Prostate gland (tissue), 2 donors: Measurements from ENCODE around the gene FARP1. TPM values are rescaled to one million over a fixed set of nuclear protein-coding genes. Genes with fewer than 3 reads are reported as not detected.

Experiments
- DNase-seq: peaks from one replicate; pipeline ENCODE4 v3.0.0-alpha.2; 2019; ENCODE audit warnings: low spot score
- H3K27ac ChIP-seq, 2 donors: fragments of 200-600 bp; sonication (generic); 2 replicates each; pipeline ENCODE4 v1.5.1; 2017 to 2019
- H3K27me3 ChIP-seq: fragments of 200-600 bp; sonication (generic); replicated peaks from 2 replicates; pipeline ENCODE4 v1.5.1; 2019; ENCODE audit not compliant: insufficient read depth
- H3K36me3 ChIP-seq, 2 donors: fragments of 200-600 bp; sonication (generic); 1 replicate in 1 of 2; 2 replicates in 1 of 2; pipeline versions ENCODE4 v1.5.1 to v1.8.1; 2017 to 2019
- H3K4me1 ChIP-seq: fragments of 200-600 bp; sonication (generic); replicated peaks from 2 replicates; pipeline ENCODE4 v1.5.1; 2019
- H3K4me3 ChIP-seq, 2 donors: fragments of 200-600 bp; sonication (generic); 2 replicates each; pipeline ENCODE4 v1.5.1; 2017 to 2019
- H3K9me3 ChIP-seq: fragments of 200-600 bp; sonication (generic); 2 replicates; pipeline ENCODE4 v1.5.1; 2017
- POLR2A ChIP-seq: fragments of 450-650 bp; IDR thresholded peaks from one replicate; pipeline ENCODE4 v1.6.1; 2016; ENCODE audit warnings: antibody characterized with exemption, mild to moderate bottlenecking
- POLR2AphosphoS5 ChIP-seq: sonication (generic); formaldehyde crosslinking; IDR thresholded peaks from one replicate; pipeline ENCODE4 v1.6.1; 2017; ENCODE audit warnings: antibody characterized with exemption
- WGBS: methylation state at CpG from one replicate; pipeline ENCODE4 v1.1.5; 2018; 5-methylcytosine and 5-hydroxymethylcytosine counted together
- intact Hi-C: fragments of 100-400 bp; cut with DNase I; formaldehyde crosslinking; loops from one replicate; pipeline ENCODE4 v1.14.2; 2022
- total RNA-seq, 2 donors: library from RNA; depleted of rRNA; stranded (reverse); fragments of >200 nt; gene quantifications; one replicate each; pipeline ENCODE4 v1.1.0, GENCODE V29; 2016
- TF ChIP-seq, protein P1 (sequence below), 4 experiments: fragments of 200-600 bp in 2 of 4; fragments of 450-650 bp in 2 of 4; sonication (generic) in 2 of 4; IDR thresholded peaks; 1 replicate in 3 of 4; 2 replicates in 1 of 4; pipeline ENCODE4 v1.5.1; 2016 to 2019; ENCODE audit warnings: antibody characterized with exemption in 4 of 4, mild to moderate bottlenecking in 2 of 4, moderate library complexity in 2 of 4

Gene FARP1
- total RNA-seq, 2 donors from 2014 or later: 70.6 to 77.5 TPM

DNA sequence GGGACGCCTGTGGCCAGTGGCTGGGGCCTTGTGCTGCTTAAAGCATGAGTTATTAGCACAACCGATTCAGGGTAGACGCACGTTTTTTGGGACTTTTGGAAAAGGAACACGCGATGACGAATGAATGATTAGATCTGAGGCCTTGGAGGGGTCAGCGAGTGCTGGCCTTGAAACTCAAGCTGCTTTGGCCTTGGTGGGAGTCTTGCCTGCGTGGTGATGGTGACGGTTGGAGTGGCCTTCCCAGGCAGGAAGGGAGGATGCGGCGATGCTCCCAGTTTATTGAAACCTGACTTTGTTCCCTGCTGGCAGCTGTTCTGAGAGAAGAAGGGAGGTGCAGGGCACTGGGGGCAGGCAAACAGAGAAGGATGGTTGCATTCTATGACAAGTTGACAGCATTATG lies 97.2 kb downstream of the FARP1 start:
- no peak for DNase-seq
- H3K4me1 ChIP-seq: no peaks in the 10 kb centered on the region
- no peaks in the 10 kb centered on the region for H3K27me3 ChIP-seq
- intact Hi-C loops: no loop called here
- H3K36me3 ChIP-seq: no peaks in the 10 kb centered on the region
- no peak overlapping the region for H3K27ac ChIP-seq
- no peaks in the 10 kb centered on the region for H3K9me3 ChIP-seq
- H3K4me3 ChIP-seq: no peak overlapping the region
- WGBS: 69% methylated on average over 12 of the region's 12 CpGs
- TF ChIP-seq, protein P1, sequence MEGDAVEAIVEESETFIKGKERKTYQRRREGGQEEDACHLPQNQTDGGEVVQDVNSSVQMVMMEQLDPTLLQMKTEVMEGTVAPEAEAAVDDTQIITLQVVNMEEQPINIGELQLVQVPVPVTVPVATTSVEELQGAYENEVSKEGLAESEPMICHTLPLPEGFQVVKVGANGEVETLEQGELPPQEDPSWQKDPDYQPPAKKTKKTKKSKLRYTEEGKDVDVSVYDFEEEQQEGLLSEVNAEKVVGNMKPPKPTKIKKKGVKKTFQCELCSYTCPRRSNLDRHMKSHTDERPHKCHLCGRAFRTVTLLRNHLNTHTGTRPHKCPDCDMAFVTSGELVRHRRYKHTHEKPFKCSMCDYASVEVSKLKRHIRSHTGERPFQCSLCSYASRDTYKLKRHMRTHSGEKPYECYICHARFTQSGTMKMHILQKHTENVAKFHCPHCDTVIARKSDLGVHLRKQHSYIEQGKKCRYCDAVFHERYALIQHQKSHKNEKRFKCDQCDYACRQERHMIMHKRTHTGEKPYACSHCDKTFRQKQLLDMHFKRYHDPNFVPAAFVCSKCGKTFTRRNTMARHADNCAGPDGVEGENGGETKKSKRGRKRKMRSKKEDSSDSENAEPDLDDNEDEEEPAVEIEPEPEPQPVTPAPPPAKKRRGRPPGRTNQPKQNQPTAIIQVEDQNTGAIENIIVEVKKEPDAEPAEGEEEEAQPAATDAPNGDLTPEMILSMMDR (IDR thresholded peaks at IDR 0.05): no peak
- no peak for TF ChIP-seq POLR2A

DNA sequence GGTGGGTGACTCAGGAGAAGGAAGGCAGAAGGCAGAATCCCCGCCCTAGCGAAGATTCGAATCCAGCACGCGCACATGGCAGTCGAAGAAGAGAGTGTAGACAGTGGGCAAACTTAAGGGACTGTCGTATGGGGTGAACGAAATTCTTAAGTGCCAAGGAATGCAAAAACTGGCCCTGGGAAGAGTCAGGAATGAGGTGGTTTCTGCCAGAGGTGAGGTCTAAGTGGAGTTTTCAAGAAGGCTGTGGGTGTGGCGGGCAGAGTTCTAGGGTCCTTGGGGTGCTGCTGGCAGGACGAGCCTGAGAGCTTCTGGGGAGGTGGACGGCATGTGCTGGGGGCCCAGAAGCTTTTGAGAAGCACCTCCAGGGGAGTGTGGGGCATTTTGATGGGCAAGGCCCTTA lies 98.1 kb downstream of the FARP1 start:
- Histone ChIP-seq H3K27me3 (no peaks in the 10 kb centered on the region), H3K27ac (no peak overlapping the region), H3K4me3 (no peak overlapping the region), H3K36me3 (no peaks in the 10 kb centered on the region), H3K4me1 (no peaks in the 10 kb centered on the region), H3K9me3 (no peaks in the 10 kb centered on the region)
- DNase-seq: no peak
- WGBS: 96% methylated on average over 11 of the region's 11 CpGs
- intact Hi-C loops: no loop called here
- TF ChIP-seq POLR2AphosphoS5 (no peak), POLR2A (no peak)
- TF ChIP-seq, protein P1 (IDR thresholded peaks at IDR 0.05): no peak

DNA sequence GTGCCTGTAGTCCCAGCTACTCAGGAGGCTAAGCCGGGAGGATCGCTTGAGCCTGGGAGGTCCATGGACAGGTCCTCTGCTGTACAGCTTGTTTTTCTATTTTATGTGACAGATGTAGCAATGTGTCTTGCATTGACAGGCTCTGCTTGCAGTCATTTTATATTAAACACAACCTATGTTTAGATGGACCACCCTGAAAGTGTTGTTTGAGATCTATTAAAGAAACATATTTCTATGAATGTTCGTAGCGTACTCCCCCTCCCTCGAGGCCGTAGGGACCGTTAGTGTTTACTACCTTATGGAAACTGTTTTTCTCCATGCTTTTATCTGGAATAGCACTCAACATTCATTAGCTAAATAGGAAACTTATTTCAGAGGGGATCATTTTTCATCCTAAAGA lies 99.1 kb downstream of the FARP1 start:
- no peak for TF ChIP-seq POLR2AphosphoS5
- TF ChIP-seq POLR2A: no peak
- TF ChIP-seq, protein P1 (IDR thresholded peaks at IDR 0.05): no peak

DNA sequence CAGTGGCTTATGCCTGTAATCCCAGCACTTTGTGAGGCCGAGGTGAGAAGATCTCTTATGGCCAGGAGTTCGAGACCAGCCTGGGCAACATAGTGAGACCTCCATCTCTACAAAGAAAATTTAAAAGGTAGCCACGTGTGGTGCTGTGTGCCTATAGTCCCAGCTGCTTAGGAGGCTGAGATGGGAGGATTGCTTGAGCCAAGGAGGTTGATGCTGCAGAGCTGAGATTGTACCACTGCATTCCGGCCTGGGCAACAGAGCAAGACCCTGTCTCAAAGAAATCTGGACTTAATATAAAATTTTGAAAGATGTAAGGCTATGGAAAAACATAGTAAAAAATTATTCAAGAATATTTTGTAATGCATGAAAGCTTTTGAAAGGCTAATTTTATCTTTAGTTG lies 99.5 kb downstream of the FARP1 start:
- Histone ChIP-seq H3K4me3 (no peak overlapping the region), H3K27me3 (no peaks in the 10 kb centered on the region), H3K9me3 (no peaks in the 10 kb centered on the region), H3K36me3 (no peaks in the 10 kb centered on the region), H3K4me1 (no peaks in the 10 kb centered on the region), H3K27ac (no peak overlapping the region)
- intact Hi-C loops: no loop called here
- 96% methylated on average over 4 of the region's 4 CpGs for WGBS
- no peak for TF ChIP-seq POLR2A
- TF ChIP-seq POLR2AphosphoS5: no peak
- TF ChIP-seq, protein P1 (IDR thresholded peaks at IDR 0.05): no peak
- DNase-seq: no peak

More for the DNA sequence above, 99.1 kb downstream of the FARP1 start:
- Histone ChIP-seq H3K9me3 (no peaks in the 10 kb centered on the region), H3K36me3 (no peaks in the 10 kb centered on the region), H3K4me3 (no peak overlapping the region), H3K27me3 (no peaks in the 10 kb centered on the region), H3K27ac (no peak overlapping the region), H3K4me1 (no peaks in the 10 kb centered on the region)
- WGBS: 87% methylated on average over 7 of the region's 7 CpGs
- intact Hi-C loops: no loop called here
- no peak for DNase-seq

DNA sequence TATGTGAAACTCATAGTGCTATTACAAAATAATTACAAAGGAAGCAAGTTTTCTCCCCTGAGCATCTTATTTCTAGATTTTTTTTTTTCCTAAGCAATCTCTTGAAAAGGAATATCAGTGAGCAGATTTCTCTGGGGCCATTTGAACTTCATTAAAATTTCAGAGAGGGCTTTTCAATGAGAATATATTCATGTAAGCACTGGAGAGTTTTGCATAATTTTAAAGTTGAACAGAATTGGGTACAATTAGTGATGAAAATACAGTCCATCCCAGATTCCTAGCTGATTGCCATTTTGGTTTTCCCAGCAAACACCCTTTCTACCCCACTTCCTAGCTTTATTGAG lies 101.0 kb downstream of the FARP1 start:
- H3K4me1 ChIP-seq: no peaks in the 10 kb centered on the region
- TF ChIP-seq POLR2A (no peak), POLR2AphosphoS5 (no peak)
- TF ChIP-seq, protein P1 (IDR thresholded peaks at IDR 0.05): no peak
- no peak overlapping the region for H3K27ac ChIP-seq
- no peak overlapping the region for H3K4me3 ChIP-seq
- DNase-seq: no peak
- H3K27me3 ChIP-seq: no peaks in the 10 kb centered on the region
- intact Hi-C loops: no loop called here
- H3K9me3 ChIP-seq: no peaks in the 10 kb centered on the region
- no peaks in the 10 kb centered on the region for H3K36me3 ChIP-seq
